Activated T-cell treated with anti-CD3 and anti-CD28 coated beads, Interleukin-2, amount 50 U/mL, for 72 hours (primary cell): ENCODE measurements around the gene INPP5B. TPM values are rescaled to one million over a fixed set of nuclear protein-coding genes. Genes with fewer than 3 reads are reported as not detected.
"Not testable (repeated sequence)": the region's sequence is repeated elsewhere in the genome, so short reads cannot be mapped to it uniquely, and the experiment has no call there.

Experiments used
- ATAC-seq, 2 donors: fragments of 150-1000 bp; cut with Tn5 transposase; replicated peaks in 1 of 2; 2 replicates each; pipeline ENCODE4 v1.10.0; 2021; ENCODE audit warnings: moderate library complexity in 2 of 2, mild to moderate bottlenecking in 1 of 2
- DNase-seq, 2 donors: peaks; one replicate each; pipeline ENCODE4 v3.0.0; 2021 to 2022; ENCODE audit warnings: mixed read lengths in 1 of 2
- H3K27ac Mint-ChIP-seq: one replicate; pipeline ENCODE4 v1.8.0; 2022; ENCODE audit warnings: mild to moderate bottlenecking, moderate library complexity, mixed read lengths
- H3K27me3 Mint-ChIP-seq: one replicate; pipeline ENCODE4 v1.8.0; 2022; ENCODE audit warnings: low read depth, mixed read lengths
- H3K36me3 Mint-ChIP-seq, 2 donors: one replicate each; pipeline ENCODE4 v1.8.0; 2022; ENCODE audit warnings: mixed read lengths in 2 of 2, mild to moderate bottlenecking in 1 of 2; ENCODE audit not compliant: insufficient read depth in 2 of 2
- H3K4me1 Mint-ChIP-seq: one replicate; pipeline ENCODE4 v1.8.0; 2022; ENCODE audit warnings: low read depth, mixed read lengths
- H3K4me3 Mint-ChIP-seq, 2 donors: one replicate each; pipeline ENCODE4 v1.8.0; 2022; ENCODE audit warnings: mild to moderate bottlenecking in 2 of 2, mixed read lengths in 2 of 2, moderate library complexity in 2 of 2
- H3K9me3 Mint-ChIP-seq, 2 donors: one replicate each; pipeline ENCODE4 v1.8.0; 2022; ENCODE audit warnings: mixed read lengths in 2 of 2
- total RNA-seq, 2 donors: library from RNA; stranded (reverse); gene quantifications; one replicate each; pipeline ENCODE4 v1.2.3, GENCODE V29; 2022

The INPP5B gene
- total RNA-seq, 2 donors from 2014 or later, result 44.7 to 53.6 TPM

GRCh38 chr1:37897563-37897962 lies 49.3 kb downstream of the INPP5B start:
- H3K27ac Mint-ChIP-seq, H3K4me1 Mint-ChIP-seq, ATAC-seq, DNase-seq, H3K36me3 Mint-ChIP-seq, H3K9me3 Mint-ChIP-seq, H3K27me3 Mint-ChIP-seq, H3K4me3 Mint-ChIP-seq: not testable (repeated sequence)

GRCh38 chr1:37893673-37894072 lies 53.2 kb downstream of the INPP5B start:
- peaks cover 8% of the 10 kb centered on the region for H3K4me1 Mint-ChIP-seq
- peaks cover 0 to 8% of the 10 kb centered on the region in 2 donors for H3K36me3 Mint-ChIP-seq
- DNase-seq (no peak), ATAC-seq (no peak)
- no peaks in the 10 kb centered on the region for H3K27me3 Mint-ChIP-seq
- no peaks in the 10 kb centered on the region for H3K9me3 Mint-ChIP-seq
- H3K4me3 Mint-ChIP-seq, result no peak overlapping the region
- H3K27ac Mint-ChIP-seq, result no peak overlapping the region

DNA sequence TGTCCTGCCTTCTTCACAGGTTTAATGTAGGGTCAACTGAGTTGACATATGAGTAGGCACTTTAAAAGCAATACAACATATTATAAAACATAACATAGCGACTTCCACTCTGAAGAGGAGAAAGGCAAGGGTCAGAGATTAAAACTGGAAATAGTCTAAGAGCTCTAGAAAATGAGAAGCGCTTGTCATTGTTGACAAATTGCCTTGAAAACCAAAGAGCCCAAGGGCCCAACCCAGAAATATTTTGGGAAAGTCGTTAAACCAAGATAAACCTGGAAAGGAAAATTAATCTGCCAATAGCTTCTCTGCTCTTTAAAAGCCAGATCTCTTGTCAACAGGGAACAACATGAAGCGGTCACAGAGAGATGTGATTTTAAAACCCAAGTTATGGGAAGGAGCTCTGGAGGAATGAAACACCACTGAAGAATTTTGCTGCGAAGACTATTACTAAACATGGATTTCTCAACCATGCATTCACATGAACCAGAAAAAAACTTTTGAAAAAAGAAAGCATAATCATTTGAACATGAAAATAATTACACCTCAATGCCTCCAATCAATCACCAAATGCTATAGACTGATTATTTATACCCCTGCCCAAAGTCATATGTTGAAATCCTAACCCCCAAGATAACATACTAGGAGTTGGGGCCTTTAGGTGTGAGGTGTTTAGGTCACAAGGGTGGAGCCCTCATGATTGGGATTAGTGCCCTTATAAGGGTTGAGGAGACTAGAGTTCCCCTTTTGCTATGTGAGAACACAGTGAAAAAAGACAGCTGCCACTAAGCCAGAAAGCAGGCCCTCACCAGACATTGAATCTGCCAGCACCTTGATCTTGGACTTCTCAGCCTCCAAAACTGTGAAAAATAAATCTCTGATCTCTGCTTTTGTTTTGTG lies 54.5 kb downstream of the INPP5B start:
- Mint-ChIP-seq H3K27ac (no peak overlapping the region), H3K4me3 (no peak overlapping the region), H3K4me1 (peaks cover 8% of the 10 kb centered on the region), H3K27me3 (no peaks in the 10 kb centered on the region), H3K9me3 (no peaks in the 10 kb centered on the region), H3K36me3 (peaks cover 0 to 7% of the 10 kb centered on the region in 2 donors)
- ATAC-seq (no peak), DNase-seq (no peak)

DNA sequence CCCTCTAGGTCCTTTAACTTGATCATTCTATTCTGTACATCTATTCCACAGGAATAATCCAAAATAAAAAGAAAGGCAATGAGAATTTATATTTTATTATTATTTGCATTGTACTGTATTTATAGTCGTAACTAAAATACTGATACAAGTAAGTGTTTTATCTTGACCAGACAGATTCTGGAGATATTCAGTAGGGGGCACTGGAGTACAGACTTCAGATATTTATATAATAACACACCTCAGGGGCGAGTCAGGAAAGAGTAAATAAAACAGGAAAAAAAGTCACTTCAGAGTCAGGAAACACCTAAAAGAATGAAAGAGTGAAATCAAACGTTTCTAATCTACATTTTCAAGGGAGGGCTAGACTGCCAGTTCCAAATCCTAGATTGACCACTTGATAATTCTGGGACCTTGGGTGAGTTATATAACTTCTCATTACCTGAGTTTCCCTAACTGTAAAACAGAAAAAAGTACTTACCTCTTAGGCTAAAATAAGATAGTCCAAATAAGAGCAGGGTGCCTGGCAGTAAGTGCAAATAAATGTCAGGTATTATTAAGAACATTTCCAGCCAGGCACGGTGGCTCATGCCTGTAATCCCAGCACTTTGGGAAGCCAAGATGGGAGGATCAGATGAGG lies 56.4 kb downstream of the INPP5B start:
- DNase-seq (no peak), ATAC-seq (peak in 1 of 2 donors; percentile 43)
- Mint-ChIP-seq H3K4me3 (no peak overlapping the region), H3K27me3 (no peaks in the 10 kb centered on the region), H3K9me3 (no peaks in the 10 kb centered on the region), H3K27ac (peak overlapping the region; percentile 21), H3K36me3 (peaks cover 0 to 15% of the 10 kb centered on the region in 2 donors), H3K4me1 (peaks cover 8% of the 10 kb centered on the region)

GRCh38 chr1:37888022-37888700 lies 58.7 kb downstream of the INPP5B start:
- H3K4me1 Mint-ChIP-seq, result peaks cover 8% of the 10 kb centered on the region
- H3K36me3 Mint-ChIP-seq, result peaks cover 5 to 25% of the 10 kb centered on the region in 2 donors
- ATAC-seq, result no peak
- H3K9me3 Mint-ChIP-seq, result no peaks in the 10 kb centered on the region
- no peak overlapping the region for H3K4me3 Mint-ChIP-seq
- H3K27ac Mint-ChIP-seq, result no peak overlapping the region
- H3K27me3 Mint-ChIP-seq, result no peaks in the 10 kb centered on the region
- DNase-seq, result no peak

GRCh38 chr1:37884145-37884544 lies 62.7 kb downstream of the INPP5B start:
- ATAC-seq (no peak), DNase-seq (no peak)
- peaks cover 7 to 36% of the 10 kb centered on the region in 2 donors for H3K36me3 Mint-ChIP-seq
- no peaks in the 10 kb centered on the region for H3K4me1 Mint-ChIP-seq
- no peaks in the 10 kb centered on the region for H3K27me3 Mint-ChIP-seq
- no peaks in the 10 kb centered on the region for H3K9me3 Mint-ChIP-seq
- peak overlapping the region; percentile 89 for H3K27ac Mint-ChIP-seq
- no peak overlapping the region for H3K4me3 Mint-ChIP-seq

- Mint-ChIP-seq H3K4me3 (peak overlapping the region in 1 of 2 donors; percentile 11), H3K36me3 (peaks cover 7 to 33% of the 10 kb centered on the region in 2 donors), H3K9me3 (no peaks in the 10 kb centered on the region), H3K27ac (peak overlapping the region; percentile 85), H3K27me3 (no peaks in the 10 kb centered on the region), H3K4me1 (no peaks in the 10 kb centered on the region)
- no peak for DNase-seq
- ATAC-seq, result no peak
These were observed 63.2 kb downstream of the INPP5B start for GRCh38 chr1:37883671-37884070.

DNA sequence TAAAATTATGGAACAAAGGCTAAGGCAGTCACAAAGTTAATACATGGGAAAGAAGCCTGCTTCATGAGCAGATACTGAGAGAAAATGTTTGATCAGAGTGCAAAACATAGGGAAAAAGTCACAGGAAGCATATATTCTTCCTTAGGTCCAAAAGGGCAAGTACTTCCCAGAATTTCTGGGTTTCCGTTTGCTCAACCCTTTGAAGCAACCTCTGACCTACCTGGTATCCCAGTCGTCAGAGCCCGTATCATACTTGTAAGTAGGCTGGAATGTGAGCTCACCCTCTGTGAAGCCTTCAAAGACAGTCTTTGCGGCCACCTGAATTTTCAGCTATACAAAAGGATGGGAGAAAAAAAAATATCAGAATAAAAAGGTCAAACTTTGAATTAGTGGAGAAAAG lies 67.0 kb downstream of the INPP5B start:
- Mint-ChIP-seq H3K4me1 (no peaks in the 10 kb centered on the region), H3K36me3 (peaks cover 10 to 26% of the 10 kb centered on the region in 2 donors)

DNA sequence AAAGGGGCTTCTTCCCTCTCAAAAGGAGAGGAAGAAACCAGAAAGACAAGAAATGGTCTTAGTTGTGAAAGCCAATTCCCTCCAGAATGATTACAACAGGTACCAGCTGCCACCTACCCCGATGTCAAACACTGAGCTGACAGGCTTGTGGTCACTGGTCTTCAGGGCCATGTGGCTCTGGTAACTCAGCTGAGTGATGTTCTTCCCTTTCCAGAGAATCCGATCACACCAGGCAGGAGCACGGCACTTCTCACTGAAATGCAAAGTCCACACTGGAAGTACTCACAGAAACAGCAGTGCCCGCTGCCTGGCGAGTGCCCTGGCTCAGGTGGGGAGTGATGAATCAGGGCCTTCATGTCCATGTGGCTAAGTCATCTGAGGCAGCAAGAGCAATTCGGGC lies 68.8 kb downstream of the INPP5B start:
- ATAC-seq (no peak), DNase-seq (no peak)
- no peak overlapping the region for H3K27ac Mint-ChIP-seq
- H3K4me3 Mint-ChIP-seq, result no peak overlapping the region
- no peaks in the 10 kb centered on the region for H3K9me3 Mint-ChIP-seq
- peaks cover 9 to 25% of the 10 kb centered on the region in 2 donors for H3K36me3 Mint-ChIP-seq
- no peaks in the 10 kb centered on the region for H3K4me1 Mint-ChIP-seq
- no peaks in the 10 kb centered on the region for H3K27me3 Mint-ChIP-seq

More for the DNA sequence above, 67.0 kb downstream of the INPP5B start:
- Mint-ChIP-seq H3K27me3 (no peaks in the 10 kb centered on the region), H3K4me3 (no peak overlapping the region), H3K27ac (no peak overlapping the region), H3K9me3 (no peaks in the 10 kb centered on the region)
- DNase-seq (no peak), ATAC-seq (no peak)

DNA sequence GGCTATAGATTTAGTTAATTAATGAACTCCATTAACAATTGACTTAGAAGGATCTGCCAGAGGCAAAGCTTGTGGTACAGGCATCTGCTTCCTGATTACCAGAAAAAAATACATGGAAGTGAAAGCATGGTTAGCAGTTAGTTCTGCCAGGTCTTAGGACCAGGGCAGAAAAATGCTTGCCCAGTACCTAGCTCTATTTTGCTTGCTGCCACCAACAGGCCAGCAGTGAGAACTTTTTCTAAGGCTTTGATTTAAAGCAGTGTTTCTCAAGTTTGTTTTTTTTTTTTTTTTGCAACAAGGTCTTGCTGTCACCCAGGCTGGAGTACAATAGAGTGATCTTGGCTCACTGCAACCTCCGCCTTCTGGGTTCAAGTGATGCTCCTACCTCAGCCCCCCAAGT lies 71.0 kb downstream of the INPP5B start:
- Mint-ChIP-seq H3K36me3 (peaks cover 7 to 20% of the 10 kb centered on the region in 2 donors), H3K4me1 (no peaks in the 10 kb centered on the region), H3K9me3 (no peaks in the 10 kb centered on the region), H3K27ac (no peak overlapping the region), H3K4me3 (no peak overlapping the region), H3K27me3 (no peaks in the 10 kb centered on the region)
- DNase-seq, result no peak
- no peak for ATAC-seq

- ATAC-seq (no peak), DNase-seq (no peak)
- H3K4me1 Mint-ChIP-seq, result no peaks in the 10 kb centered on the region
- no peaks in the 10 kb centered on the region for H3K27me3 Mint-ChIP-seq
- peaks cover 4 to 24% of the 10 kb centered on the region in 2 donors for H3K36me3 Mint-ChIP-seq
- H3K9me3 Mint-ChIP-seq, result no peaks in the 10 kb centered on the region
- H3K27ac Mint-ChIP-seq, result peak overlapping the region; percentile 6
- H3K4me3 Mint-ChIP-seq, result no peak overlapping the region
These were observed 74.2 kb downstream of the INPP5B start for GRCh38 chr1:37872692-37873091.

DNA sequence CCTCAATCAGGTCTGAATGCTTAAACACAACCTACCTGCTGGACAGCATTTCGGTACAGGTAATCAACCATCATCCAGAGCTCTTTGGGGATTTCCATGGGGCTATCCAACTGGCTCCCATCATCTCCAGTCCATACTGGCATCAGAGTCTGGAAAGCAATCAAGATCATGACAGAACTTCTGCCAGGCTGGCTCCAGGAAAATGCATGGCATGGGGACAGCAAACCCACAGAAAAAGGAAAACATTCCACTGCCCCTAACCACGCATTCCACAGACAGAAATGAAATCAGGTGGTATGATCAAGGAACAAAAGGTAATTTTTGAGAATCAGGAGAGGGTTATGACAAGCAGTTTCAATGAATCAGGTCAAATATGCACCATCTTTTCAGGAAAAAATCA lies 78.4 kb downstream of the INPP5B start:
- H3K36me3 Mint-ChIP-seq, result peaks cover 7 to 28% of the 10 kb centered on the region in 2 donors
- peaks cover 22% of the 10 kb centered on the region for H3K4me1 Mint-ChIP-seq
- no peaks in the 10 kb centered on the region for H3K9me3 Mint-ChIP-seq
- no peak for DNase-seq
- H3K4me3 Mint-ChIP-seq, result no peak overlapping the region
- no peaks in the 10 kb centered on the region for H3K27me3 Mint-ChIP-seq
- no peak overlapping the region for H3K27ac Mint-ChIP-seq
- ATAC-seq, result no peak

DNA sequence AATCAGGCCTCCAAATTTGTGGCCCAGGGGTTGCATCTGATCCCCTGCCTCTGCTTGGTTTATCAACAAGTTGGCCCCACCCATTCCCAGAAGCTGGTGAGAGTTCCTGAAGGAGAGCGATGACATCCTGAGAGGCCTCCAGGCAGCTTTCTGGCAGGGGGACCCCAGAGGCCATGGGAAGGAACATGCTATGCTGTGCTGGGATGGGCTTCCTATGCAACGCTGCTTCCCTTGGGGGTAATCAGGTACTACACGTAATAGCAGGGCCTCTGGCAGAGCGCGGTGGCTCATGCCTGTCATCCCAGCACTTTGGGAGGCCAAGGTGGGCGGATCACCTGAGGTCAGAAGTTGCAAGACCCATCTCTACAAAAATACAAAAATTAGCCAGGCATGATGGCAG lies 79.1 kb downstream of the INPP5B start:
- peaks cover 22% of the 10 kb centered on the region for H3K4me1 Mint-ChIP-seq
- H3K4me3 Mint-ChIP-seq, result no peak overlapping the region
- H3K36me3 Mint-ChIP-seq, result peaks cover 7 to 23% of the 10 kb centered on the region in 2 donors
- DNase-seq (no peak), ATAC-seq (no peak)
- no peak overlapping the region for H3K27ac Mint-ChIP-seq
- no peaks in the 10 kb centered on the region for H3K27me3 Mint-ChIP-seq
- no peaks in the 10 kb centered on the region for H3K9me3 Mint-ChIP-seq
